ENCODE results near the gene CREB3L2. TPM values are rescaled to one million over a fixed set of nuclear protein-coding genes. Genes with fewer than 3 reads are reported as not detected.

CREB3L2 gene
- polyA plus RNA-seq, 1 donor: 51.3 TPM

DNA sequence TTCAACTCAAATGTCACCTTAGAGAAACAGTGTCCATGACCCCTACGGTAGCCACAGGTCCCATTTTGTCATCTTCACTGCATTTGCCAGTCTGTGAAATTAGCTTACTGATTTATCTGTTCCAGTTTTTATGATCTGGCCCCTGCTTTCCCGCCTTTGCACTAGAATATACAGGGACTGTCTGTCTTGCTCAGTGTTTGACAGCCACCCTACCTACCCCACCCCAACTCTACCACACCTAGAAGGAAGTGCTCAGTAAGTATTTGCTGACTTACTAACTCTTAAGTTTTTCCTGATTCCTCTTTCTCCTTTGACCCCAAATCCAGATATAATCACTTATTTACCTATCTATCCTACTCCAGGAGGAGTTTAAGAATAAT lies 49.5 kb downstream of the CREB3L2 start:
- no peak for DNase-seq

DNA sequence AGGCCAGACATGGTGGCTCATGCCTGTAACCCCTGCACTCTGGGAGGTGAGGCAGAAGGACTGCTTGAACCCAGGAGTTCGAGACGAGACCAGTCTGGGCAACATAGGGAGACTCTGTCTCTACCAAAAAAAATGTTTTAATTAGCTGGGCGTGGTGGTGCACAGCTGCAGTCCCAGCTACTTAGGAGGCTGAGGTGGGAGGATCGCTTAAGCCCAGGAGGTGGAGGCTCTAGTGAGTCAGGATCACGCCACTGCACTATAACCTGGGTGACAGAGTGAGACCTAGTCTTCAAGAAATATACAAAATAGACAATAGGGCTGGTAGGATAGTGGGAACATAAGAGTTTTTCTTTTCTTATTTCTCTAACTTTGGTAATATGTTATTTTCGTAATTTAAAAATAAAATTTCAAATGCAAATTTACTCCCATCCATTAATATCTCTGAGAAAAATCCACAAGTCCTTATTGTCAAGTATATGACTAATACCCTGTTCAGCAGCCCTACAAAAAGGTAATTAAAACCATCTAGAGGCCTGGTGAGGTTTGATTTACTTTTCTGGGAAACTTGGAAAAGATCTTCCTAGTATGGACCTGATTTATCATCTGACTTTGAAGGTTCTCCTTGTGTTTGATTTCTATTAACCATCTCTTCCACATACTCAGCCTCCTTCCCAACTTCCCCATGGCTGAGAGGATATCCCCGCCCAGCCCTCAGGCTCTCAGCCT lies 50.0 kb downstream of the CREB3L2 start:
- no peak for DNase-seq

DNA sequence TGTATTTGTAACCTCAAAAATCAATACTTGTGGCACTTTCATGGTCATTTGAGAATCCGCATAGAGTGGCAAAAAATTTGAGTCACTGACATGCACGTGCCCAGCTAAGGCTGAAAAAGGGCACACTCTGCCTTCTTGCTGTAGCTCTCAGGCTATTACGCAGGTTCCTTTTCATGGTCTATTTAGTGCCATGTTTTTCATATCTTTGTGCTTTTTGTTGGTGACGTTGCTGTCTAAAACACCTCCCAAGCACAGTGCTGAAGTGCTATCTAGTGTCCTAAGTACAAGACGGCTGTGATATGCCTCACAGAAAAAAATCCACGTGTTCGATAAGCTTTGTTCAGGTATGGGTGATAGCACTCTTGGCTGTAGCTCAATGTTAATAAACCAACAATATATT lies 50.9 kb downstream of the CREB3L2 start:
- DNase-seq: no peak

DNA sequence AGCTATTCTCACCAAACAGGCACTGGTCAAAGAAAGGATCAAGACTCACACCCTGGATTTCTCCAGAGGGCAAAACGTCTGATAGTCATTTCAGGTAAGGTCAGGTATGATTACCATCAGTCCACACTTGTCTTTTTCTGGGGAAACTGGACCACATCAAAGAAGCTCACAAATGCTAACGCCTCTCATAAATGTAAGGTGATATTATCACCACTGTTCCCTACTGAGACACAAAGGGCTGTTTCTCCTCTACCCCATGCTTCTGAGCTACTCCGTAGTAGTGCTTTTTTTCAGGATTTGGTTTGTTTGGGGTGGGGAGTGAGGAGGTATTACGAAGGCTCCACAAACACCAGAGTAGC lies 51.6 kb downstream of the CREB3L2 start:
- DNase-seq: no peak

DNA sequence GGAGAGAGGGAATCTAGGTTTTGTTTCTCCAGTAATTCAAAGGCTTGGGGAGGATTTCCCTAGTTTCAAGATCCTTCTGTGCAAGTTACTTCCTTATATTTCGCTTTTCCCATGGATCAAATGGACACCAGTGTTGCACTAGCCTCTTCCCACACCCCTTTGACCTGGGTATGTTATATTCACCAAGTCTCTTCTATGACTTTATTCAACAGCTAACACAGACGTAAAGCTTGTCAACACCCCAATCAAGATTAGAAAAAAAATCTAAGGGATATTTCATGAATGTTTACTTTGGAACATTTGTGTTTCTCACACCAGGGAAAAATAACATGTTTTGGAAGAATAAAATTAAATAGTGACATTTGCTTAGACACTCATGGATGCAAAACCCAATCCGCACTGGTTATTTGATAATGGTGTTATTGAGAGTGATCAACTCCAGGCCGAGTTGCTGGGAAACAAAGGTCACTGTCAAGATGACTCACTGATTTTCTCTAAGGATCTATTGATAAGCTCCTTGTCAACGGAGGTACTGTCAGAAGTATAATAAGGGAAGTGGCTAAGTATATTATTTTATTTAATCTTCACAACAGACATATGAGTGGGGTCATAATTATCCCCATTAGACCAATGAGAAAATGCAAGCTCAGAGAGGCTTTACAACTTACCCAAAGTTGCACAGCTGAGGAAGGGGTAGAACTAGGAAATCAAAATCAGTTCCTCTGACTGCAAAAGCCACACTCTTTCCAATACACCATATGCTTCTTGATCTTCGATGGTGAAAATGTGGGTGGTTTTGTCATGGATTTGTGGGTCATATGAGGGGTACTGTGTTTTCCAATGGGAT lies 52.2 kb downstream of the CREB3L2 start:
- DNase-seq: no peak

DNA sequence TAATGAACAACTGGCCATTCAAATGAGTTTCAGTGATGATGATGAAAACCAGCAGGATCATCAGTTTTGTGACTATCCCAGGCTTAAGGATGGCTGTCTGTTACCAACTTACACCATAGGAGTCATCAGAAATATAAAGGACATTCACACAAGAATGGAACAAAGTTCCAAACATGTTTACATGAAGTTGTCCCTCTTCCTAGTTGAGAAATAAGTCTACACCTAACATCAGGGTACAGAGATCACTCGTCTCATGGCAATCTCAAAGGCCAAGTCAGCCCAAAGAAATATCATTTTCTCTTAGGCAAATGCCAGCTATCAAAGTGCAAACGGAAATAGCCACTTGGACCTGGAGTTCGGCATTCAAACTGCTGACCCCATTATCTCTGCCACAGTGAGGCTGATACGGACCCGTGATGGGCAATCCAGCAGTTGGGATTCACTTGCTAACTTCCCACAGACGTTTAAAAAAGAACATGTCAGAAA lies 53.0 kb downstream of the CREB3L2 start:
- DNase-seq: no peak

DNA sequence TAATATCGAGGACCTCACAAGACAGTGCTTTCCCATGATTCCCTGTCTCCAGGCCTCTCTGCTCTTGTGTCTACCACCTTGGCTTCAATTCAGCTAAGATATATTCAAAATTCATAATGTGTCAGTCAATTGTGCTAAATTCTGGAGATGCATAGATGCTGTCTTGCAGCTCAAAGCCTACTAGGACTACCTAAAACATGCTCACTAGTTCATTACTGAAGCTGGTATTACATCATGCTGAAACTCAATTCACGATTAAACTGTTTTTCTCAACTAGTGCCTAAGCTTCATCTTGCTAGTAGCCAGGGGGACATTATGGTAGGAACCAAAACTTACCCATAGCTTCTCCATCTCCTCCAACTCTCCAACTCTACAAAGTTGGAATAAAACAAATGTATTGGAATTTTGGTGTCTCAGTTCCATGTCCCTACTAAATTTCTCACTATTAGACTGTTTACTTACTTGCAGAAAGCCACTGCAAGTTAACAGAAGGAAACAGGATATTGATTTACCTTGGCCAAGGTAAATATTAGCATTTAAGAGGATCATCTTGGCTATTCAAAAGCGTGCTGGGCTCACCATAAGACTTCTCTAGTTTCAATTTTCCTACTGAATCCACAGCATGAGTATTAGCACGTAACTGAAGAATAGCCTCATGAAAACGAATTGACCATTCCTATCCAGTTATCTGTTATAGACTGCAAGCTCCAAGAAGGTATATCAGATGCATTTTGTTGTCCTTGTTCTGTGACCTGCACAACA lies 53.6 kb downstream of the CREB3L2 start:
- DNase-seq: no peak

DNA sequence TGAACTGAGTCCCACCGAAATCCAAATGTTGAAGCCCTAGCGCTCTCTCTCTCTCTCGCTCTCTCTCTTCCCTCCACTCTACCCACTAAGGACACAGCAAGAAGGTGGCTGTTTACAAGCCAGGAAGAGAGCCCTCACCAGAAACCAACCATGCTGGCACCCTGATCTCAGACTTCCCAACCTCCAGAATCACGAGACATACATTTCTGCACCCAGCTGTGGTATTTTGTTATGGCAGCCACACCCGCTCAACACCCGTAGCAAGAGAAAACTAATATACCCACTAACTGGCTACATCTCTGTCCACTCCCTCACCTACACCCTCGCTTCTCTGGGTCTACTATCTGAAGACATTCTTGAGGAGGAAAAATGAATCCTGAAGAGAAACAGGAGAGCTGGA lies 54.8 kb downstream of the CREB3L2 start:
- no peak for DNase-seq

DNA sequence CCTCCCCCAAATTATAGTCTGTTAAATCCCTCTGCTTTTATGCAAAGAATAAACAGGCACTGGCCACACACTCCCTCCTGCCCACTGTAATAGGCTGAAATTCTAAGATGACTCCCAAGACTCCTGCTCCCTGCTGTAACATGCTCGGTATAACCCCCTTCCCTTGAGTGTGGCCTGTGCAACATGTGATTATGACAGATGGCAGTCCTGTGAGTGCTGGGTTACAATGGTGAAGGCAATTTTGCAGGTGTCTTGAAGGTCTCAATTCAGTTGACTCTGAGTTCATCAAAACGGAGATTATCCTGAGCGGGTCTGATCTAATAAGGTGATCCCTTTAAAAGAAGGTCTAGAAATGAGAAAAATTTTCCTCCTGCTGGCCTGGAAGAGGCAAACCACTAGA lies 55.9 kb downstream of the CREB3L2 start:
- no peak for DNase-seq

DNA sequence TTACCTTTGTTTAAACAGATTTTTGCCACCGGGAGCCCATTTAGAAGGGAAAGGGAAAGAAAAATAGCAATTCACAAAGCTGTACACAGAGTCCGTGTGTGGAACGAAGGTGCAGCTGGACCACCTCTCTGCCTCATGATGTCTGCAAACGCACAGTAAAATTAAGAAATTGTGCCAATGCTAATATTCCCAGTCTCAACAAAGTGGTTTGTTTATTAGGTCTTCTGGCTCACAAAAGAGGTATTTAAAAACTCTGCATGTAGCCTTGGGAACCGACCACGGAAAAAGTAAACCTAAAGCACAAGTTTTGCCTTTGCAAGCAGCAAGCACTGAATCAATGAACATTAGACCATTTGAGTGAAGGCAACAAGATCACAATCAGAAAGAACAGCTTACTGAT lies 57.7 kb downstream of the CREB3L2 start:
- no peak for DNase-seq

DNA sequence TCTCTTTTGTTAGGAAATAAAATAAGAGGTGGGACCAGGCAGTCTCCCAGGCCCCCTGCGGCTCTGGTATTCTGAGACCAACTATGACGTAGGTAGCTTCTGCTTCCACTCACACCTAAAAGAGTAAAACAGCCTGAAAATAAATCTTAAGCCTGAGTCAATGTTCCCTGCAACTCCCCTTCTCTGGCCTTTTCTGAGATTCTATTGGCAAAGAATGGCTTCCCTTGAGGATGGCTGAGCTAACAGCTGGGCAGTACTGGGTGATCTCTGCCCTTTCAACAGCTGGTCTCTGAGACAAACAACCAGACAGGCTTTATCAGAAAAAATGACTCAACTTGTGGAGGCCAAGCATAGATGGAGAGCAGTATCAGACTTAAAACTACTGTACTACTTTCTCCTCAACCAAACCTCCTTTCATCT lies 58.7 kb downstream of the CREB3L2 start:
- no peak for DNase-seq

DNA sequence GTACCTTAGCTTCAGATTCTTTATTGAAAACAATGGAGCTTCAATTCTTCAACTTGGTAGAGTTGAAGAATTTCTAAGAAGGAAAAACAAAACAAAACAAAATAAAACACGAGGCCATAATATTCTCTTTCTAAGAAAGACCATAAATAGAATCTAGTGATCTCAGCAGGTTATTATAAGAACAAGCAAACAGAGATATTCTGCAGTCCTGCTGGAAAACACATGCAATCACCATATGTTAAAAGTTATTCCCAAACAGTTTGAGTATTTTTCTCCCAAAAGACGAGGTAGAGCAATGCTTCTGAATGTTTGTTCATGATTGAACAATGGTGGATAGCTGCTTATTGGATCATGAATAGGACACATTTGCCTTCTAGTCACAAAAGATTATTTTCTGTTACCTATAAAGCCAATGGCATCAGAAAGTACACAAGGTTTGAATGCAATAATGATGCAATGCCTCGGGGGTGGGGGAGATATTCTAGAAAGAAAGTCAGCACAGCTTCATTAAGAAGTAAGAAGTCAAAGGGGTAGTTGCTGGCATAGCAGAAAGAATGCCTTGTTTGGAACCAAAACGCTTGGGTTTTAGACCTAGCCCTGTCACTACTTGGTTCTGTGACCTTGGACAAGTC lies 59.3 kb downstream of the CREB3L2 start:
- DNase-seq: no peak

DNA sequence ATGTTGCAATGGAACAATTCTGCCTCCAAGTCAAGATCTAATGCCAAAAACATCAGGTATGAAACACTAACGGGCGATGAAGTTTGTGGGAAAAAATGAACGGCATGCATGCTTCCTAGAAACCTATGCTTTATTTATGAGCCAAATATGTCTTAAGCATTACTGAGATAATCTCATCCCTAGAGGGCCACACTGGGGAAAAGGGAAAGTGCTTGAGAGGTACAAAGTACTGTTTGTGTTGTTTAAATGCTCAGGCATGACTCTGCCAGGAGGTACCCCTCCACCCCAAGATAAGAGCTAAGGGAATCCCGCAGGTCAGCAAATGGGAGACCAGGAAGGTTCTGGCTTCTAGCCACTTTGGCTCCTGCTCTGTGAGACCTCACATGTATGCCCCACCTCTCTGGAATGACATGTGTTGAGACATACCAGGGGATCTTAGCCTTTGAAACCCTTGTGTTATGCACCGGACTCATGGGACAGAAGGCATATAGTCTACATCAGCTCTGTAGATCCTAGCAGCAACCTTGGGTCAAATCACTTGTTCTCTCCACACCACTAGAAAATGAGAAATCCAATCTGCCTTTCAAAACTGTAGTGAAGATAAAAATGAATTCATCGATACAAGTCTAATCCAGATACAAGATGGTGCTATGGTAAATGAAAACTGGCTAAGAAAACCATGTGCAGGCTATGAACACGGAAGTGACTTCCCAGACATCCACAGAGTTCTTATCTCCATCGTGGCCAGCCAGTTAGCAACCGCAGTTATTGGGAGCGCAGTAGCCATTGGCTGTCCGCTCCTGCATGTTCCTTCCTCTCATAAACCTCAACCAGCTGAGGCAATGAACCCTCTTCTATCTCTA lies 61.0 kb downstream of the CREB3L2 start:
- no peak for DNase-seq

DNA sequence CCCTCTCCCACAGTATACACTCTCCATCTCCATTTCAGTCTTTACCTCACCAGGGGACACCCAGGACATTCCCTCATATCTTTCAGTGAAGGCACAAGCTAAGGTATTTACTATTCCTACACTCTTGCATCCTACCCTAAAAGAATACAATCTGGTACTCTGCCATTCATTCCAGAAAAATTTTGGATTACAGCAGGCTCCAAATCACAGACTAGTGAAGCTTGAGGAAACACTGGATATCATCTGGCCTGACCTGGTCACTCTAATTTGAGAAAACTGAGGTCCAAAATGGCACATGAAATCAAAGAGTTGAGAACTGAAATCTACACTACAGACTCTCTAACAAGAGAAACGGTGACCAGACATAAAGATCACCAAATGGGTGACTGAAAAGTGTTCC lies 61.7 kb downstream of the CREB3L2 start:
- DNase-seq: no peak

DNA sequence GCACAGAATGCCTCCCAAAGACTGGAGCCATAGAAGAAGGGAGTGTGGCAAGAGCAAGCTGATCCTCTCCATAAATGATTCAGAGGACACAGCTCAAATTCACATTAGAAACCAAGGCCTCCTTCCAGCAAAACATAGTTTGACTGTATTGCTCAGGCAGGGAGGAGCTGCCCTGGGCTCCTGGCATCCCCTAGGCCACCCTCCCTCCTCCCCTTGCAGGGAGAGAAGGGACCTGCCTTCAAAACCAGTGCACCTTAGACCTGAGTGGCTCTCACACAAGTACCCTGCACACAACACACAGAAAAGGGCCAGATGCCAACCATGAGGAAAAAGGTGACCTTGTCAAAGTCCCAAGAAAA lies 64.7 kb downstream of the CREB3L2 start:
- DNase-seq: no peak

DNA sequence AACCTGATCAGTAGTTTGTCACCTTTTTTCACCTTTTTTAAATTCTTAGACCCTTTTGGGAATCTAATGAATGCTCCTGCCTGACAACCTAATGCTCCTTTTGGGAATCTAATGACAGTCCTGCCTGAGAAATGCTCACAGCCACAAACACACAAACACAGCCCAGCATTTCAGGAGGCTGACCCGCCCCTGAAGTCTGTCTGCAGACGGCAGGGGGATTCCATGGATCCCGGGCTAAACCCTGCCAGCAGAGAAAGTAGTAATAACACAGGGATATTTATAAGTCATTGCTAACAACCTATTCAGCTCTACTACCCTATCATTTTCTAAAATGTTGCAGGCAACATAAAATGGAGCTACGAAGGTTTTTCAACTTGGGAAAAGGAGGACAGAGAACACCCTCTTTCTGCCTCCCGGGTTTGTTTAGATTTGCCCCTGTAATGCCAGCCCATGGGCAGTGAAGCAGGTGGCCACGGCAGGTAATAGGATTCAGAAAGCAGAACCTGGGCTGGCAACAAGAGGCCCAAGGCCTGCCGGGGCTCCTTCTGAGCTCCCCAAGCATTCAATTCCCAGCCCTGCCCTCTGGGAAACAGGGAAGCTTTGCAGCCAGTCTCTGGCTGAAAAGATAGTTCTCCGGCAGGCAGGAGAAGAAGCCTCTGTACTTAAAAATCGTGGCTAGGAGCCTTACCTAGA lies 65.2 kb downstream of the CREB3L2 start:
- DNase-seq: no peak

DNA sequence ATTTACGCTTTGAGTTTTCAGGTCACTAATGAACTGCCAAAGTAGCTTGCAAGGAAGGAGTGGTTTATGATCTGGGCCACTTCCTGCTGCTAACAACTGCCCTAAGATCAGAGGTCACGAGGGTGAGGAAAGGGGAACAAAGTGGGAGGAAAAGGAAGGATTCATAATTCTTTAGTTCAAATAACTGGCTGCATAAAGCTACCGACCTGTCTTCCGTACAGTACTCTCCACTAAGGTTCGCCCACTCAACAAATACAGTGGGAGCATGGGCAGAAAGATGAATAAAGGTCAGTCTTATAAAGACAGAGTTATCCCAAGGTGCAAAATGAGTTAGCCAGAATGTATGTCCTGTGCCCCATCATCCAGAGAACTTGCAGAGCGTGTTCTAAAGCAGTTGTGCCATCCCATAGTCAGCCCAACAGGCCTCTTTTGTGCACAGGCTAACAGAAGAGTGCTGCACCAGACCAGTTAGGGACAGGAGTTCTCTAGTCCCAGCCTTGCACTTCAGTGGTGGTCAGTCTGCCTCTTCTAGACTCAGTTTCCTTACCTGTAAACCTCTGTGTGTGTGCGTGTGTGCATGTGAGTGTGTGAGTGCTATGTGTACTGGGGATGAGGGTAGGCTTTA lies 65.9 kb downstream of the CREB3L2 start:
- no peak for DNase-seq

DNA sequence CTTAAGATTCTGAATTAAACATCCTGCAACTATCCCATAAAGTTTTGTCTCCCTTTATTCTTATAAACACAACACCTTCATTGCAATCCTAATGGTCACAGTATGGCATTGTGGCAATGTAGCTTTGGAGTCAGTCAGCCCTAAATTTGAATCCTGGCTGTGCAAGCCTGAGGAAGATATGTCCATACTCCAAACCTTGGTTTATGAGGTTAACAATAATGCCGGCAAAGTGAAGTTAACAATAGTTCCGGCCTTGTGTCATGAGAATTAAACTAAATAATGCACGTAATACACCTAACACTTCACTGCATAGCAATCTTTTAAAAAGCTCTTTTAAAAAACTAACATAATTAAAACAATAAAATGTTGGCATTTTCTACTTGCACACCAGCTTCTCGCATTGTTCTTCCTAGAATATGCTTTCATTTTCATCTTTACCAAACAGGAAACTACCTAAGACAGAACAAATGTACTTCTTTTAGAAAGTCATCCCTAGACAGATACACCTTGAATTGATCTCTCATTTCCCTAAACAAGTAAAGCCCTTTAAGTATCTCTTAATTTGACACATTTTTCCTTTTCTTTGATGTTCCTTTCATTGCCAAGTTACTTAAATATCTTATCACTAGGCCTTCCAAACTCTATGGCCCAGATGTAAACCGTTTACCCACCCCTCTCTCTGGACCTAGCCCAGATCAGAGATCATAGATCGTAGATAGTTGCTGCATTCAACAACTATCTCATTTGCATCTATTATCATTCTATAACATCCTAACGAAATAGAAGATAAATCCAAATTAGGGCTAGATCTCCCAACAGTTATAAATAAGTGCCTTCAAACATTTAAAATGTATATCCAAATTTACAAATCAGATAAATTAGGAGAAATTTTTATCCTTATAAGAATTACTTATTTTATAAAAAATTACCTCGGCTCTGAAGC lies 66.7 kb downstream of the CREB3L2 start:
- DNase-seq: no peak

DNA sequence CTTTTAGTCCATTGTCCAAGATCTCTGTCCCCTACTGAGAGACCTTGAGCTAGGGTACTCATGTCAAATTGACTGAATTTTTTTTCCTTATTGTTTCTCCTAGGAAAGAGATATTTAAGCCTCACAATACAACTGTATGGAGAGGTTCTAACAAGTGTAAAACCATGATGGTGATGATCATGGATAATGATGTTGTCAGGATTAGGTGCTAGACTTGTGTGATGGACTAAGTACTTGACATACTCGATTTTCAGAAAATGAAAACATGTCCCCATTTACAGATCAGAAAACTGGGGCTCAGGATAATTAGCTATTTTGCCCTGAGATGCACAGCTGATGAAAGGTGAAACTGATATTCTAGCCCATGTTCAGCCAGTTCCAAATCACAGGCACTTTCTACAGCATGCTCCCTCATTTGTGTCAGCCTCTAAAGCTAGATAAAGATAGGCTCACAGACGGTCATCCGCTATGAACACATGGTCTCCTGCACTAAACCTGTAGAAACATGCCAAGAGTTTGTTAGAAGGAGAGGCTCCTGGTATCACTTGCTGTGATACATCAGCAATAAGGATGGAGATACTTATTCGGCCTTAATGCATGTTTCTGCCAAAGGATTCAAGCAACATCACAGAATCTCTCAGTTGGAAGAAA lies 67.6 kb downstream of the CREB3L2 start:
- DNase-seq: no peak
